Activated gamma-delta T cell treated with Interleukin-2 at 50 U/mL for 16 hours (primary cell): ENCODE results near the gene PTPN18.
"Not testable (repeated sequence)": the region's sequence is repeated elsewhere in the genome, so short reads cannot be mapped to it uniquely, and the experiment has no call there.

Experiments
- DNase-seq: peaks from one replicate; pipeline ENCODE4 v3.0.0-alpha.2; 2020

The PTPN18 gene, protein sequence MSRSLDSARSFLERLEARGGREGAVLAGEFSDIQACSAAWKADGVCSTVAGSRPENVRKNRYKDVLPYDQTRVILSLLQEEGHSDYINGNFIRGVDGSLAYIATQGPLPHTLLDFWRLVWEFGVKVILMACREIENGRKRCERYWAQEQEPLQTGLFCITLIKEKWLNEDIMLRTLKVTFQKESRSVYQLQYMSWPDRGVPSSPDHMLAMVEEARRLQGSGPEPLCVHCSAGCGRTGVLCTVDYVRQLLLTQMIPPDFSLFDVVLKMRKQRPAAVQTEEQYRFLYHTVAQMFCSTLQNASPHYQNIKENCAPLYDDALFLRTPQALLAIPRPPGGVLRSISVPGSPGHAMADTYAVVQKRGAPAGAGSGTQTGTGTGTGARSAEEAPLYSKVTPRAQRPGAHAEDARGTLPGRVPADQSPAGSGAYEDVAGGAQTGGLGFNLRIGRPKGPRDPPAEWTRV

DNA sequence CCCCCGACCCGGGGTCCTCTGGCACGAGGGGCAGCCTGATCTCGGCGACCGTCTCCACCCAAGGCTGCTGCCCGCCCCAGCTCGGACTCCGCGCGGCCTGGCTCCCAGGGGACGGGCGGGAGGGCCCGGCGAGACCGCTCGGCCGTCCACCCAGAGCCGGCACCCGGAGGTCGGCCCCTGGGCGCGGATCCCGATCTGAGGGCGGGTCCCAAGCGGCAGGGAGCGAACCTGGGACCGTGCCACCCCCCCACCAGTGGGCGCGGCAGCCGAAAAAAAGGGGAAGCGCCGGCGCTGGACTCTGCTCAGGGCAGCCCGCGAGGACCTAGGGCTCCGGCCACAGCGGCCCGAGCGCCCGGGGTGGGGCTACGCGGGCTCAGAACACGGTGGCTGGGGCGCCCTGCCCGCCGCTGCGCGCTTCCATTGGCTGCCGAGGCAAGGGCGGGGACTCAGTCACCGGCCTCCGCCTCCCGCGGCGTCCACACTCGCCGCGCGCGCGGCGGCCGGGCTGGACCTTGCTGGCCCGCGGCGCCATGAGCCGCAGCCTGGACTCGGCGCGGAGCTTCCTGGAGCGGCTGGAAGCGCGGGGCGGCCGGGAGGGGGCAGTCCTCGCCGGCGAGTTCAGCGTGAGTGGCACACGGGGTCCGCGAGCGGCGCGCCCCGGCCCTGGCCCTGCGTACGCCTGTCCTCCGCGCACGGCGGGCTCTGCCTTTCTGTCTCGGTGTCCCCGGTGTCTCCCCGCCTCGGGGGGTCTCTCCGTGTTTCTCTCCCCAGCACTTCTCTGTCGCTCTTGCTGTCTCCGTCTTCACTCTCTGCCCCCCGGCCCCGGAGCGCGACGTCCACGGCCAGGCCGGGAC is at the start of gene PTPN18:
Gene PTPN18, plus strand, starts transcription at position 479 of the 854 bp plus-strand sequence. Its CDS starts 52 bp downstream, at position 531.
- peak; percentile 47 for DNase-seq

GRCh38 chr2:130307850-130308249 is 48.0 kb upstream of the PTPN18 start:
- no peak for DNase-seq

- DNase-seq = no peak
Measured at GRCh38 chr2:130310881-130311280, 45.0 kb upstream of the PTPN18 start.

GRCh38 chr2:130313812-130314334 is 42.0 kb upstream of the PTPN18 start:
- no peak for DNase-seq

- no peak for DNase-seq
Measured at GRCh38 chr2:130314377-130314776, 41.5 kb upstream of the PTPN18 start.

GRCh38 chr2:130316596-130316995 is 39.3 kb upstream of the PTPN18 start:
- DNase-seq = no peak

DNA sequence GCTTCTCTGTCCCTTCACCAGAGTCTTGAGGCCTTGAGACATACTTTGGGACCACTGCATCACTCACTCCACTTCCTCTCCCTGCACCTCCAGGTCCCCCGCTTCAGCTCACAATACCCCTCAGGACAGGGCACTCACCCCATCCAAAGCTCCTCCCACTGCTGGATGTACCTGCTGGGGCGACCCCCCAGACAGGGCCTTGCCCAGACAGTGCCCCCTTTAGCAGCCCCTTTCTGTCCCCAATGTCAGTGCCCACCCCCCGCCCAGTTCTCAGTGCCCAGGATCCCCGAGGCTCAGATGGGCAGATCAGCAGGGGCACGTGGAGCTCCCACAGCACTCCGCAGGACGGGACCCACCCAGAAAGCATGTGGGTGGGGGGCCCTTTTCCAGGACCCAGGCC is 37.0 kb upstream of the PTPN18 start:
- no peak for DNase-seq

DNA sequence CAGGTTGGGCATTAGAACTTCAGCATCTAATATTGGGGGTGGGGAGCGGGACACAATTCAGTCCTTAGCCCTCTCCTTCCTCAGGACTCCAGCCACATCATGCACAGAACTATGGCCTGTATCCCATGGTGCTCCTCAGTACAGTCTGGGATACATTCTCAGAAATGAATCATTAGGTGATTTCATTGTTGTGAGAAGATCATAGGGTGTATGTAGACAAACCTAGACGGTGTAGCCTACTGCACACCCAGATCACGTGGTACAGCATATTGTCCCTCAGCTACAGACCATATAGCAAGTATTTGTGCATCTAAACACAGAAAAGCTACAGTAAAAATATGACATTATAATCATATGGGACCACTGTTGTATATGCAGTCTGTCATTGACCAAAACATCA is 36.3 kb upstream of the PTPN18 start:
- no peak for DNase-seq

GRCh38 chr2:130327703-130328527 is 27.9 kb upstream of the PTPN18 start:
- no peak for DNase-seq

DNA sequence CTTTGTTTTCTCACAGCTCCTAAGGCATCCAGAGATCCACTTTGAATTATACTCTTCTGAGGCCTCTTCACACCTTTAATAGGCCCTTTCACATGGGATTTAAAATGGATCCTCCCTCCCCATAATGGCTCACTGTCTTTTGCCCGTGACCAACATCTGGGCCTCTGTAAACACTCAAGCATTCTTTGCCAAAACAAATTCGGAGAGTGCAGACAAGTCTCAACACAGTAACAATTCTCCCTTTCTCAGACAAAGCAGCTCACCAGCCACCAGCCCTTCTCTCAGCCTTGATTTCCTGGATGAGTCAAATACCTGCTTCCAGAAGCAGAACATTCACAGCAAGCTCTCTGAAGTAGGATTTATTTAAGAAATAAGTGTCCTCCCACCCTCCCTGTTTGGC is 27.1 kb upstream of the PTPN18 start:
- no peak for DNase-seq

DNA sequence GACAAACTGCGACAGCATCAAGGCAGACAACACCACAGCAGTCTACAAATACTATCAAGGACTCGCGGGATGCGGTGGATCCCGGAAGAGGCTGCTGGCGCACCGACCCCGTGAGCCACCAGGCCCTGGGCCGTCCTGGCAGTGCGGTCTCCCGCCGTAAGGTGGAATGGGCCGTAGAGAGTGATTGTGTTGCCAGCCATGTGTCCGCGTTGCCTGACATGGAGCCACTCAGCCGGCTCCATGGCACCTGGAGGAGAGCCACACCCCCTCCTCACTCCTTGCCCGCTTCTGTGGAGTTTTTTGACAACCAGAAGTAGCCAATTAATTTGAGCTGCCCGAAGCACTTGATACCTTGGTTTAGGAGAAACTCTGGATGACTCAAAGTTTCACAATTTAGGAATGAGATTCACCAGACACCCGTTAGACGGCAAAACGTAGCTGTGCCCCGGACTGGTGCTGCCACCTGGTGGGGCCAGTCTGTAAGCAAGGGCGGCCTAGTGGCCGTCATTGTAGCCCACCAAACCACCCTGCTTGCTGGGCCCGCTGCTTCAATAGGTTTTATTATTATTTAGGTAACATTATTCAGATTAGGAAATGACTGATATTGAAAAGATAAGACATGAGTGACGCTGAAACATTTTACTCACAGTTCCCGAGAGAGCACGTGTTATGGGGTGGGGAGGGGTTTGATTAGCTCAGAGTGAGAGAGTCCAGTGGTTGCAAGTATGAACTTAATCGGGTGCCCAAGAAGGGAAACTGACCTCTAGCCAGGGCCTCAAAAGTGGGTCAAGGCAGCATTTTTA is 23.4 kb upstream of the PTPN18 start:
- peak; percentile 70 for DNase-seq

- not testable (repeated sequence) for DNase-seq
Measured at GRCh38 chr2:130333253-130333652, 22.6 kb upstream of the PTPN18 start.

- DNase-seq = no peak
Measured at GRCh38 chr2:130334026-130334425, 21.8 kb upstream of the PTPN18 start.

DNA sequence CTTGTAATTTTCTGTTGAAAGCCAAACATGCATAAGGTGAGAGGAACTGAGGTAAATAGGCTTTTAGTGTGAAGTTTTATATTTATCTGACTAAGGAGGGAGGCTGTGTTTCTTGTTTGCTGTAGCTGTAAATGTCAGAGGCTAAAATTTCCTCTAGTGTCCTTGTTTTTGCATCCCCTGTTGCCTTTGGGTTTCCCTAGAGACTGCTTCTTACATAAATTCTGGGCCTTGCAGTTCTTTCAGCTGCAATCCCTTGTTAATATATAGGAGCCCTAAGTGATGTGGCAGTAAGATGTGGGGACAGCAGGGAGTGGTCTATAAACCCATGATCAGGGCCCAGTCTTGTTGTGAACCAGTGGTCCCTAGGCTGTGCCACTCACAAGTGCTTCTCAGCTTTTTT is 20.6 kb upstream of the PTPN18 start:
- DNase-seq = no peak

DNA sequence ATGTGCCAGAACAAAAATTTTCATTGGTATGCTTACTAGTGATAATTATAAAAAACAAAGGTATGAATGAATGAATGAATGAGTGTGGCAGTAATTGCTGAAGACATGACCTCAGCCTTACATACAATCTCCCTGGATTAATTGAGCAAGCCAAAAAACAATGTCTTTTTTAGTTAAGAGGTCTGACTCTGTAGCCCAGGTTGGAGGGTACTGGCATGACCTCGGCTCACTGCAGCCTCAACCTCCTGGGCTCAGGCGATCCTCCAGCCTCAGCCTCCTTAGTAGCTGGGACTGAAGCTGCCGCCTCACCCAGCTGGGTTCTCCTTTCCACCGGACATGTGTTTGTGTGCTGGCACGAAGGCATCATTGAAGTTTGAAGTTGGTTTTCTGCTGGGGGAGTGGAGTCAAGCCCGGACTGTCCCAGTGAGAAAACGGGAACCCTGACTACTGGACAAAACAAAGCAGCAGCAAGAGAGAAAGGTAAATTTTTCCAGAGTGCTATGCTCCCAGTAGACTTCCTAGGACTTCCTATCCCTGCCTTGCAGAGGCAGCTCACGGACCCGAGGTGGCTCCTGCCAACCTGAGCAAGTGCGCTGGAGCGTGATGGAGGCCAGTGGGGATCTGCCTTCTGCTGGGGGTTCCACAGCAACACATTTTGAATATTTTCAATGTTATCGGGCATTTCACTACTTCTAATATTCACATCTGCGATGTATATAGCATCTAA is 19.5 kb upstream of the PTPN18 start:
- no peak for DNase-seq

DNA sequence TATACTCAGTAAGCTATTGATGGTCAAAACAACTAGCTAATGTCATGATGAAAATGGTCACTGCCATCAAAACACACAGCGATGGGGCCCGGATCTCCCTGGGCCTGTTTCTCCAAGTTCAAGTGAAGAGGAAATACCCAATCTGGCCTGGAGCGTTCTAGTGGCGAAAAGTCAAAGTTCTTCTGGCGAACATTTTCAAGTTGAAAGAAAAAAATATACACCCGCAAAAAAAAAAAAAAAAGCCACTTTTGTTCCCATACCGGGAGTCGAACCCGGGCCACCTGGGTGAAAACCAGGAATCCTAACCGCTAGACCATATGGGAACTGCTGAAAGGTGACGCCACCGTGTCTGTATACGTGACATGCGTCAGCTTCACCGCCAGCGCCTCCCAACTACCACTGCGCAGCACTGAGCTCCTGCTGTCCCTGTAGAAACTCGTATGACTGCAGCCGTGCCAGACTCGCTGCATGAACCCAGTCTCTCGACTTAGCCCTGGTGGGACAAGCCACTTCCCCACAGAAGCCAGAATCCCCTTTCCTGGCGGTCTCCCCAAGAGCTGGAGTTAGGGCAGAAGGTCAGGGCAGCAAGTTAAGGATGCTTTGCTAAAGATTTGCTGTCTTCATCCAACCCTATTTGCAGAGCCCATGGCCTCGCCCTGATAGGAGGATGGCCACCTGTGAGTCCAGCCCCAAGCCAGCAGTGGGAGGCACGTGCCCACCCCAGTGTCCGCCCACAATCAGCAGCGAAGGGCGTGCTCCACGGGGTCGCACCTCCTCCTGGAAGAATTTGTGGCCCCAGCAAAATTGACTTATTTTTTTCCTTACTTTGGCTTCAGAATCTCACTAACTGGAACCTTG is 18.8 kb upstream of the PTPN18 start:
- DNase-seq = no peak

GRCh38 chr2:130337735-130338325 is 18.0 kb upstream of the PTPN18 start:
- no peak for DNase-seq

- no peak for DNase-seq
Measured at GRCh38 chr2:130338793-130339345, 17.0 kb upstream of the PTPN18 start.
